Ovary (tissue), 10 donors: ENCODE results near the gene RUSF1. TPM values are rescaled to one million over a fixed set of nuclear protein-coding genes. Genes with fewer than 3 reads are reported as not detected.
"Not testable (repeated sequence)": the region's sequence is repeated elsewhere in the genome, so short reads cannot be mapped to it uniquely, and the experiment has no call there.

Experiments used
- DNase-seq, 5 donors: peaks; one replicate each; pipeline ENCODE4 v3.0.0-alpha.2; 2019 to 2020
- H3K27ac ChIP-seq, 2 donors: fragments of 200-600 bp; one replicate each; pipeline versions ENCODE4 v1.5.1 to v1.8.0; 2019 to 2022
- H3K27me3 ChIP-seq: fragments of 200-600 bp; one replicate; pipeline ENCODE4 v1.8.0; 2022
- H3K36me3 ChIP-seq: fragments of 200-600 bp; sonication (generic); one replicate; pipeline ENCODE4 v1.5.1; 2019
- H3K4me1 ChIP-seq: one replicate; pipeline ENCODE4 v1.8.1; 2013; ENCODE audit warnings: mild to moderate bottlenecking, moderate library complexity; ENCODE audit not compliant: insufficient read depth
- H3K4me3 ChIP-seq: fragments of 200-600 bp; sonication (generic); one replicate; pipeline ENCODE4 v1.5.1; 2017
- H3K9me3 ChIP-seq, 2 donors: fragments of 200-600 bp in 1 of 2; sonication (generic) in 1 of 2; one replicate each; pipeline versions ENCODE4 v1.5.1 to v1.8.1; 2013 to 2019; ENCODE audit warnings: mild to moderate bottlenecking in 1 of 2, moderate library complexity in 1 of 2
- CTCF ChIP-seq, 3 donors: fragments of 450-650 bp in 2 of 3; fragments of 200-600 bp in 1 of 3; IDR thresholded peaks; one replicate each; pipeline versions ENCODE4 v1.5.1 to v1.8.0; 2016 to 2022; ENCODE audit warnings: antibody characterized with exemption in 3 of 3, mild to moderate bottlenecking in 1 of 3
- EP300 ChIP-seq: sonication (generic); formaldehyde crosslinking; IDR thresholded peaks from one replicate; pipeline ENCODE4 v1.6.1; 2017; ENCODE audit warnings: antibody characterized with exemption
- POLR2A ChIP-seq: fragments of 450-650 bp; IDR thresholded peaks from one replicate; pipeline ENCODE4 v1.6.1; 2017; ENCODE audit warnings: antibody characterized with exemption, mild to moderate bottlenecking, moderate library complexity
- WGBS, 3 donors: extraction: QIAGEN DNeasy Blood & Tissue Kit in 1 of 3; methylation state at CpG; one replicate each; pipeline versions ENCODE4 v1.1.5 to v1.1.7; 2013 to 2017; 5-methylcytosine and 5-hydroxymethylcytosine counted together
- intact Hi-C, 4 donors: fragments of 100-400 bp; cut with DNase I; formaldehyde crosslinking; loops; one replicate each; pipeline versions ENCODE4 v1.11.0 to v1.15.1; 2022 to 2023
- long read RNA-seq, 3 donors: library from polyadenylated mRNA in 2 of 3; unstranded in 2 of 3; transcript quantifications; one replicate each; pipeline ENCODE4 v2.0.0 and lab custom pipeline, GENCODE V29; 2021 to 2026
- polyA plus RNA-seq, 2 donors: library from polyadenylated mRNA; stranded (reverse); fragments of 200-250 nt in 1 of 2; fragments of 350-450 nt in 1 of 2; fragmentation: Illumina TruSeq in 1 of 2; extraction: RNeasy Lipid Tissue Mini Kit (QIAGEN cat#74804) in 1 of 2; gene quantifications; one replicate each; pipeline ENCODE4 v1.2.3, GENCODE V29; 2013 to 2014
- total RNA-seq, 7 donors: library from RNA; depleted of rRNA in 2 of 7; stranded (reverse); fragments of >200 nt in 2 of 7; fragmentation: NEBNext Ultra II Directional in 3 of 7; extraction: Animal tissue kit (Norgen Biotek cat#: 25700) in 3 of 7; gene quantifications; one replicate each; pipeline versions ENCODE4 v1.1.0 to v1.2.4, GENCODE V29; 2016 to 2023
- donor health status: DM: no; HTN: no; CAD: no; lungs with moderate emphysema.
- donor health status: DM: no; HTN: no; CAD: no.
- donor health status: Bipolar disorder and iron deficiency.
- donor health status: DM: yes; HTN: yes; CAD: no.
- donor health status: DM: no; HTN: no; CAD: no.
- donor health status: DM: yes; HTN: yes; CAD: no.

The RUSF1 gene
- total RNA-seq, result 10 to 100 TPM; 59.0 to 98.4 (median 91.2) TPM
- polyA plus RNA-seq, result 10 to 100 TPM; 39.8 to 91.9 TPM
- long read RNA-seq, donor 1, transcript C16orf58-201 (13 exons, 2,793 nt), result major isoform, 49 of 111 reads
- long read RNA-seq, donor 1, transcript C16orf58-210 (4 exons, 2,422 nt), result minor isoform, 6 of 111 reads
- long read RNA-seq, donor 1, partial matches to known transcripts, result 14 of 111 reads
- long read RNA-seq, donor 1, other reads (novel, unspliced or antisense), result 41 of 111 reads
- long read RNA-seq, donor 2, transcript C16orf58-201 (13 exons, 2,793 nt), result major isoform, 12 of 34 reads
- long read RNA-seq, donor 2, partial matches to known transcripts, result 18 of 34 reads
- long read RNA-seq, donor 2, other reads (novel, unspliced or antisense), result 0 of 34 reads
- long read RNA-seq, donor 3, transcript C16orf58-210 (4 exons, 2,422 nt), result minor isoform, 6 of 298 reads
- long read RNA-seq, donor 3, transcript C16orf58-201 (13 exons, 2,793 nt), result major isoform, 172 of 298 reads
- long read RNA-seq, donor 3, partial matches to known transcripts, result 14 of 298 reads
- long read RNA-seq, donor 3, other reads (novel, unspliced or antisense), result 106 of 298 reads

GRCh38 chr16:31507929-31508705 lies at the start of gene RUSF1:
Gene RUSF1 (minus strand): TSS chr16:31508391. CDS start chr16:31508373, 18 bp downstream.
- Histone ChIP-seq H3K36me3 (no peaks in the 10 kb centered on the region), H3K27me3 (no peaks in the 10 kb centered on the region), H3K27ac (peak within 1 kb of the TSS; percentile 52 to 92), H3K4me1 (peaks cover 2% of the 10 kb centered on the region), H3K9me3 (no peaks in the 10 kb centered on the region), H3K4me3 (peak within 1 kb of the TSS; percentile 85)
- peak; percentile 89 to 94 (median 91) for DNase-seq
- peak; percentile 87 for TF ChIP-seq POLR2A
- TF ChIP-seq EP300, result no peak
- peak in 1 of 3 donors; percentile 27 for TF ChIP-seq CTCF (IDR thresholded peaks at IDR 0.05)
- intact Hi-C loops, result loop anchor here in 1 of 4 donors (2.0 to 10.0 kb wide), 2 partner anchors 47 to 197 kb away; no protein-coding TSS in a partner anchor
- WGBS, 3 donors, result 0 to 1% (median 0%) methylated on average over 60 to 65 of the region's 65 CpGs

DNA sequence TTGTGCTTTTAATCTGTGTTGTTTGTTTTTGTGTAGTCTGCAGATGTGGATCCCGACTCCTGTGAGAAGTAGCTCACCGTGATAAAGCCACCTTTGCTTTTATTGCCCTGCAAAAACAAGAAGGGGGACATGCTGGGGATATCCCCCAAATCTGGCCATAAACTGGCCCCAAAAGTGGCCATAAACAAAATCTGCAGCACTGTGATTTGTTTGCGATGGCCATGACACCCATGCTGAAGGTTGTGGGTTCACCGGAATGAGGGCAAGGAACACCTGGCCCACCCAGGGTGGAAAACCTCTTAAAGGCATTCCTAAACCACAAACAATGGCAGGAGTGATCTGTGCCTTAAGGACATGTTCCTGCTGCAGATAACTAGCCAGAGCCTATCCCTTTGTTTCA lies 34.6 kb upstream of the RUSF1 start:
- peaks cover 0 to 11% of the 10 kb centered on the region in 2 donors for H3K9me3 ChIP-seq
- intact Hi-C loops, result no loop called here
- no peaks in the 10 kb centered on the region for H3K27me3 ChIP-seq
- no peak overlapping the region for H3K4me3 ChIP-seq
- no peak overlapping the region for H3K27ac ChIP-seq
- no peak for DNase-seq
- WGBS, 3 donors, result 83 to 90% (median 89%) methylated on average over 4 of the region's 4 CpGs
- H3K4me1 ChIP-seq, result no peaks in the 10 kb centered on the region
- TF ChIP-seq EP300, result no peak
- TF ChIP-seq CTCF (IDR thresholded peaks at IDR 0.05), result no peak
- no peak for TF ChIP-seq POLR2A
- no peaks in the 10 kb centered on the region for H3K36me3 ChIP-seq

- intact Hi-C loops, result not testable (repeated sequence)
These were observed 31.6 kb upstream of the RUSF1 start for GRCh38 chr16:31539762-31540161.

DNA sequence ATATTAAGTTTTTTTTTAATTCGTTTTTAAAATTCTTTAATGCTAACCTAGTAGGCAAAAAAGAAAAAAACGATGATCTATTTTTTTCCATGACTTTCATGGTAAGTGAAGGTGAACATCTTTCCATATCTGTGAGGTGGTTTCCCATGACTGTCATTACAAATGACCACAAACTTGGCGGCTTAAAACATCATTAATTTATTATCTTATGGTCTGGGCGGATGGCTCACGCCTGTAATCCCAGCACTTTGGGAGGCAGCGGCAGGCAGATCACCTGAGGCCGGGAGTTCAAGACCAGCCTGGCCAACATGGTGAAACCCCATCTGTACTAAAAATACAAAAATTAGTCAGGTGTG lies 30.0 kb upstream of the RUSF1 start:
- DNase-seq, H3K27me3 ChIP-seq, H3K36me3 ChIP-seq, intact Hi-C loops, H3K27ac ChIP-seq, H3K9me3 ChIP-seq, H3K4me1 ChIP-seq, H3K4me3 ChIP-seq: not testable (repeated sequence)
- WGBS, 3 donors, result 57 to 65% (median 64%) methylated on average over 7 of the region's 7 CpGs

More at GRCh38 chr16:31539762-31540161, 31.6 kb upstream of the RUSF1 start:
- not testable (repeated sequence) for DNase-seq, H3K27me3 ChIP-seq, H3K4me1 ChIP-seq, H3K36me3 ChIP-seq, H3K4me3 ChIP-seq, H3K9me3 ChIP-seq, H3K27ac ChIP-seq
- 79 to 89% (median 83%) methylated on average over 4 of the region's 4 CpGs for WGBS, 3 donors

DNA sequence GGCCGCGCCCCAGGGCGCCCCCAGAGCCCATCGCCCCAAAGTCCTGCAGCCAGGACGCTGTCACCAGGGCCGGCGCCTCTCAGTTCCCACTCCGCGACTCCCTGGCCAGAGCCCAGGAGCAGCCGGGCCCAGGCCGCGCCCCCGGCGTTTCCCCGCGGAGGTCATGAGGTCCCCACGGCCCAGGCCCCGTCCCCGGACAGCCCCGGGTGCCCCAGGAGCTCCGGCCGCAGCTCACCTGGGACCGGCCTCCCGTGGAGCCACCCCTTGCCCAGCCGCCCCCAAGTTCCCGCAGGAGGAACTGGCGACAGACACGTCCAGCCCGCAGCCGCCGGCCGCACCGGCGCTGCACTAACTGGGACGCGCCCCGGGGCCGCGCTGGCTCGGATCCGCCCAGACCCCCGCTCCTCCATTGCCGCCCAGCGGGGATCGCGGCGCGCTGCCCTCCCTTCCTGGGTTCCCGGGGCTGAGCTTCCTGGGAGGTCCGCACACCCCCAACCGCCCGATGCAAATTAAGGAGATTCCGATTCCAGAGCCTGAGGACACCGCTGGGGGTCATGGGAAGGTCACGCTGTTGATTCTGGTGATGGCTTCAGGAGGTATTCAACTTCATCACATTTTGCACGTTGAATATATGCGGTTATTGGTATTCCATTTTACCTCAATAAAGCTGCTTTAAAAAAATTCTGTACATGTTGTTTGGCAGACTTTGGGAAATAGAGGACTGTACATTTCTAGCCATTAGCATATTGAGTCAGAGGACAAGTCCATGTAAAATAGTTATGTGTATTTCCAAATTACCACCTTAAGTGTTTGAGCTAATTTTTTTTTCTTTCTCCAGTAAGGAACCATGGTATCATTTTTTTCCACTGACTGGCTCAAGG lies 29.4 kb upstream of the RUSF1 start:
- H3K36me3 ChIP-seq, result no peaks in the 10 kb centered on the region
- no peak for TF ChIP-seq CTCF (IDR thresholded peaks at IDR 0.05)
- TF ChIP-seq POLR2A, result no peak
- TF ChIP-seq EP300, result no peak
- WGBS, 3 donors, result 4 to 8% (median 7%) methylated on average over 35 to 57 of the region's 57 CpGs
- peaks cover 0 to 7% of the 10 kb centered on the region in 2 donors for H3K9me3 ChIP-seq
- no peak overlapping the region for H3K4me3 ChIP-seq
- no peak overlapping the region for H3K27ac ChIP-seq
- intact Hi-C loops, result no loop called here
- no peak for DNase-seq
- peaks cover 1% of the 10 kb centered on the region for H3K4me1 ChIP-seq
- H3K27me3 ChIP-seq, result no peaks in the 10 kb centered on the region
